HEK293 (cell line): ENCODE results near the gene ANTXR2.

Experiments used
- MEIS1 ChIP-seq: sonication (generic); formaldehyde crosslinking; IDR thresholded peaks from 2 replicates; pipeline ENCODE4 v1.8.1; 2022; ENCODE audit warnings: missing genetic modification reagents, mild to moderate bottlenecking, borderline replicate concordance
- ZNF423 ChIP-seq: fragments of 450-650 bp; formaldehyde crosslinking; IDR thresholded peaks from 2 replicates; pipeline ENCODE4 v1.5.1; 2016; ENCODE audit warnings: missing biosample characterization, missing genetic modification characterization
- ZNF596 ChIP-seq: fragments of 450-650 bp; IDR thresholded peaks from 2 replicates; pipeline ENCODE4 v1.5.0; 2018; ENCODE audit warnings: missing biosample characterization, mild to moderate bottlenecking, missing genetic modification characterization, moderate library complexity
- ZNF670 ChIP-seq: fragments of 450-650 bp; formaldehyde crosslinking; IDR thresholded peaks from 2 replicates; pipeline ENCODE4 v1.5.1; 2016; ENCODE audit warnings: missing biosample characterization, missing genetic modification characterization, low read depth
- ZNF768 ChIP-seq: fragments of 450-650 bp; formaldehyde crosslinking; IDR thresholded peaks from 2 replicates; pipeline ENCODE4 v1.5.1; 2018; ENCODE audit warnings: missing biosample characterization, mild to moderate bottlenecking, missing genetic modification characterization
- ZNF791 ChIP-seq: fragments of 450-650 bp; formaldehyde crosslinking; IDR thresholded peaks from 2 replicates; pipeline ENCODE4 v1.5.1; 2016; ENCODE audit warnings: missing biosample characterization, missing genetic modification characterization
- TF ChIP-seq, protein P1 (sequence below): fragments of 450-650 bp; formaldehyde crosslinking; IDR thresholded peaks from 2 replicates; pipeline ENCODE4 v1.5.1; 2016; ENCODE audit warnings: missing biosample characterization, missing genetic modification characterization
- TF ChIP-seq, protein P2 (sequence below): fragments of 450-650 bp; formaldehyde crosslinking; IDR thresholded peaks from 2 replicates; pipeline ENCODE4 v1.5.1; 2017; ENCODE audit warnings: missing biosample characterization, missing genetic modification characterization

DNA sequence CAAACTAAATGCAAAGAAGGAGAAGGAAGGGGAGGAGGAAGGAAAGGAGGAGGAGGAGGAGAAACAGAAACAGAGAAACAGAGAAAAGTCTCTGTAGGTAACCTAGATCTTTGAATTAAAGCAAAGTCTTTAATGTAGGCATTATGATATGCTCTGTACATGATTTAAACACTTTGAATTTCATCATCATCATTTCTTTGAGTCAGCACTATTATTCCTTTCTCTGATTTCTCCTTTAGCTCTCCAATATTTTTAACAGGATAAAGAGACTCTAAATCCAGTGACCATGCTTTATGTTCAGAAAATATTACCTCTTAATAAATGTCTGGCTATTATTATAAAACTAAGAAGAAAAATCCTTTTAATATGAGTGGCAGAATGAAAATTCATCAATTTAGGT lies 124.3 kb downstream of the ANTXR2 start:
- TF ChIP-seq, protein P1, sequence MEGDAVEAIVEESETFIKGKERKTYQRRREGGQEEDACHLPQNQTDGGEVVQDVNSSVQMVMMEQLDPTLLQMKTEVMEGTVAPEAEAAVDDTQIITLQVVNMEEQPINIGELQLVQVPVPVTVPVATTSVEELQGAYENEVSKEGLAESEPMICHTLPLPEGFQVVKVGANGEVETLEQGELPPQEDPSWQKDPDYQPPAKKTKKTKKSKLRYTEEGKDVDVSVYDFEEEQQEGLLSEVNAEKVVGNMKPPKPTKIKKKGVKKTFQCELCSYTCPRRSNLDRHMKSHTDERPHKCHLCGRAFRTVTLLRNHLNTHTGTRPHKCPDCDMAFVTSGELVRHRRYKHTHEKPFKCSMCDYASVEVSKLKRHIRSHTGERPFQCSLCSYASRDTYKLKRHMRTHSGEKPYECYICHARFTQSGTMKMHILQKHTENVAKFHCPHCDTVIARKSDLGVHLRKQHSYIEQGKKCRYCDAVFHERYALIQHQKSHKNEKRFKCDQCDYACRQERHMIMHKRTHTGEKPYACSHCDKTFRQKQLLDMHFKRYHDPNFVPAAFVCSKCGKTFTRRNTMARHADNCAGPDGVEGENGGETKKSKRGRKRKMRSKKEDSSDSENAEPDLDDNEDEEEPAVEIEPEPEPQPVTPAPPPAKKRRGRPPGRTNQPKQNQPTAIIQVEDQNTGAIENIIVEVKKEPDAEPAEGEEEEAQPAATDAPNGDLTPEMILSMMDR (tag by site-specific recombination), result no peak
- TF ChIP-seq ZNF768 (tag by site-specific recombination), result no peak
- TF ChIP-seq, protein P2, sequence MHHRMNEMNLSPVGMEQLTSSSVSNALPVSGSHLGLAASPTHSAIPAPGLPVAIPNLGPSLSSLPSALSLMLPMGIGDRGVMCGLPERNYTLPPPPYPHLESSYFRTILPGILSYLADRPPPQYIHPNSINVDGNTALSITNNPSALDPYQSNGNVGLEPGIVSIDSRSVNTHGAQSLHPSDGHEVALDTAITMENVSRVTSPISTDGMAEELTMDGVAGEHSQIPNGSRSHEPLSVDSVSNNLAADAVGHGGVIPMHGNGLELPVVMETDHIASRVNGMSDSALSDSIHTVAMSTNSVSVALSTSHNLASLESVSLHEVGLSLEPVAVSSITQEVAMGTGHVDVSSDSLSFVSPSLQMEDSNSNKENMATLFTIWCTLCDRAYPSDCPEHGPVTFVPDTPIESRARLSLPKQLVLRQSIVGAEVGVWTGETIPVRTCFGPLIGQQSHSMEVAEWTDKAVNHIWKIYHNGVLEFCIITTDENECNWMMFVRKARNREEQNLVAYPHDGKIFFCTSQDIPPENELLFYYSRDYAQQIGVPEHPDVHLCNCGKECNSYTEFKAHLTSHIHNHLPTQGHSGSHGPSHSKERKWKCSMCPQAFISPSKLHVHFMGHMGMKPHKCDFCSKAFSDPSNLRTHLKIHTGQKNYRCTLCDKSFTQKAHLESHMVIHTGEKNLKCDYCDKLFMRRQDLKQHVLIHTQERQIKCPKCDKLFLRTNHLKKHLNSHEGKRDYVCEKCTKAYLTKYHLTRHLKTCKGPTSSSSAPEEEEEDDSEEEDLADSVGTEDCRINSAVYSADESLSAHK (tag by site-specific recombination), result no peak
- no peak for TF ChIP-seq ZNF791
- TF ChIP-seq ZNF423, result no peak
- TF ChIP-seq MEIS1 (CRISPR knock-in tag), result no peak
- TF ChIP-seq ZNF670 (tag by site-specific recombination), result no peak
- no peak for TF ChIP-seq ZNF596 (tag by site-specific recombination)
